Gastrocnemius medialis (tissue), 4 donors: ENCODE data around the gene MTREX.

Experiments used
- POLR2A ChIP-seq, 2 donors: fragments of 450-650 bp; IDR thresholded peaks; one replicate each; pipeline ENCODE4 v1.6.1; 2017; ENCODE audit warnings: antibody characterized with exemption in 2 of 2, mild to moderate bottlenecking in 2 of 2, moderate library complexity in 2 of 2
- TF ChIP-seq, protein P1 (sequence below), 5 experiments: fragments of 450-650 bp in 3 of 5; fragments of 200-600 bp in 2 of 5; sonication (generic) in 2 of 5; IDR thresholded peaks in 4 of 5; conservative IDR thresholded peaks in 1 of 5; 1 replicate in 4 of 5; 2 replicates in 1 of 5; pipeline ENCODE4 v1.5.1; 2016 to 2019; ENCODE audit warnings: antibody characterized with exemption in 5 of 5, mild to moderate bottlenecking in 3 of 5, moderate library complexity in 3 of 5

DNA sequence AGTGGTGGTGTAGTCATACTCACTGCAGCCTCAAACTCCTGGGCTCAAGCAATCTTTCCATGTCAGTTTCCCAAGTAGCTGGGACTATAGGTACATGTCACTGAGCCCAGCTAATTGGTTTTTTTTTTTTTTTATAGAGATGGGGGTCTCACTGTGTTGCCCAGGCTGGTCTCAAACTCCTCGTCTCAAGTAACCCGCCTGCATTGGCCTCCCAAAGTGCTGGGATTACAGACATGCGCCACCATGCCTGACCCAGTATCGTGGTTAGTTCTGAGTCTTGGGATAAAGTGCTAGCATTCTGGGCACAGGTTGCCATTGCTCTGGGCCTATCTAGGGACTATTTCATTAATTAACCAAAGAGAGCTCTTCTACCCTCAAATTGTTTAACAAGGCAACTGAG, 118.7 kb downstream of the MTREX start:
- TF ChIP-seq, protein P1, sequence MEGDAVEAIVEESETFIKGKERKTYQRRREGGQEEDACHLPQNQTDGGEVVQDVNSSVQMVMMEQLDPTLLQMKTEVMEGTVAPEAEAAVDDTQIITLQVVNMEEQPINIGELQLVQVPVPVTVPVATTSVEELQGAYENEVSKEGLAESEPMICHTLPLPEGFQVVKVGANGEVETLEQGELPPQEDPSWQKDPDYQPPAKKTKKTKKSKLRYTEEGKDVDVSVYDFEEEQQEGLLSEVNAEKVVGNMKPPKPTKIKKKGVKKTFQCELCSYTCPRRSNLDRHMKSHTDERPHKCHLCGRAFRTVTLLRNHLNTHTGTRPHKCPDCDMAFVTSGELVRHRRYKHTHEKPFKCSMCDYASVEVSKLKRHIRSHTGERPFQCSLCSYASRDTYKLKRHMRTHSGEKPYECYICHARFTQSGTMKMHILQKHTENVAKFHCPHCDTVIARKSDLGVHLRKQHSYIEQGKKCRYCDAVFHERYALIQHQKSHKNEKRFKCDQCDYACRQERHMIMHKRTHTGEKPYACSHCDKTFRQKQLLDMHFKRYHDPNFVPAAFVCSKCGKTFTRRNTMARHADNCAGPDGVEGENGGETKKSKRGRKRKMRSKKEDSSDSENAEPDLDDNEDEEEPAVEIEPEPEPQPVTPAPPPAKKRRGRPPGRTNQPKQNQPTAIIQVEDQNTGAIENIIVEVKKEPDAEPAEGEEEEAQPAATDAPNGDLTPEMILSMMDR (IDR thresholded peaks at IDR 0.05 in 4 of 5, conservative IDR thresholded peaks at IDR 0.05 in 1 of 5) = no peak
- no peak for TF ChIP-seq POLR2A (IDR thresholded peaks at IDR 0.05)
